HuH-7.5 (cell line): Measurements from ENCODE around the gene GAL.

Experiments used
- DNase-seq: peaks from one replicate; pipeline ENCODE4 v3.0.0; 2011; ENCODE audit warnings: low spot score

The GAL gene

DNA sequence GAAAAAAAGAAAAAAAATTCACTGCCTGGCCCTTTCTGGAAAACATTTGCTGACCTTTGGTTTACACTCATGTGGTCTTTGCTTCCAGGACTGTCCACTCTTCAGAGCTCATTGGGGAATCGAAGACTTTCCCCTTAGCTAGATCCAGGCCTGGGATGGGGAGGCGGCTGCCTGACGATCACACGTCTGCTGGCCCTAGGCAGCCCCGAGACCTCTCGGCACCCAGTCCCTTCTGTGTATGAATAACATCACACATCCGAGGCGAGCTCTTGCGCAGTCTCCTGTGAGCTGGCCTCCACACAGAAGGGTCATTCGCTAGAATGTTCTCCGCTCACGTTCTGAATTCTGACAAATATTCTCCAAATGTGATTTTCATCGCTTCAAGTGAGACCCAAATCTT is 25.7 kb upstream of the GAL start:
- no peak for DNase-seq

GRCh38 chr11:68659158-68659921 is 25.0 kb upstream of the GAL start:
- no peak for DNase-seq

DNA sequence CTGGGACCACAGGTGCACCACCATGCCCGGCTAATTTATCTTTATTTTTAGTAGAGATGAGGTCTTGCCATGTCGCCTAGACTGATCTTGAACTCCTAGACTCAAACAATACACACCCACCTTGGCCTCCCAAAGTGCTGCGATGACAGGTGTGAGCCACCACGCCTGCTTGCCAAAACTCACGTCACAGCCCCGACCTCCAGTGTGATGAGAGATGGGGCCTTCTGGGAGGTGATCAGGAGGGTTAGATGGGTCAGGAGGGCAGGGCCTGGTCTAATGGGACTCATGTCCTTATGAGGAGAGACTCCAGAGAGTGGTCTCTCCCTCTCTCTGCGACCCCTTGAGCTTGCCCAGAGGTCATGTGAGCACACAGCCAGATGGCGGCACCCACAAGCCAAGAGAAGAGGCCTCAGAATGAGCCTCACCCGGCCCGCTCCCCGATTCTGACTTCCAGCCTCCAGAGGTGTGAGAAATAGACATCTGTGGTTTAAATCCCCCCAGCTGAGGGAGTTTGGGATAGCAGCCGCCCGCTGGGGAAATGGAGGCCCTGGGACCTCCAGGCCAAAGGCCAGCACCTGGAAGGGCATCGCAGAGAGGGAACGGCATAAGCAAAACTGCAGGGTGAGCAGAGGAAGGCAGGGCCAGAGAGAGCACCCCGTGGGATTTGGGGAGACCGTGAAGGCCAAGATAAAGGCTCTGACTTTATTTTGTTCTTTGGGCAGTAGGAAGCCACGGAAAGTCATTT is 24.1 kb upstream of the GAL start:
- no peak for DNase-seq

DNA sequence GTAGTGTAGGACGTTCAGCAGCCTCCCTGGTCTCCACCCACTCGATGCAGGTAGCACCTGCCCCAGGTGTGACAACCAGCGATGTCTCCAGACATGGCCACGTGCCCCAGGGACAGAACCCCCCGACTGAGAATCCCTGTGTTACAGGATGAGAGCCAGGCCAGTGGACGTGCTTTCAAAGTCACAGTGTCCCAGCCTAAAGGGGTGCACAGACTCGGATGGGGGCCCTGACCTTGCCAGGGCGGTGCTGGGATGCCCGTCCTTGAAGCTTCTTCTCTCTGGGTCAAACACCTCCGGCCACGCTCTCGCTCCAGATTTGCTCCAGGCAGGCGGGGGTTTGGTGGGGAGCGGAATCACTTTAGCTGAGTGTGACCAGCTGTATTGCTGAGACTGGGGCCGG is 23.3 kb upstream of the GAL start:
- no peak for DNase-seq

DNA sequence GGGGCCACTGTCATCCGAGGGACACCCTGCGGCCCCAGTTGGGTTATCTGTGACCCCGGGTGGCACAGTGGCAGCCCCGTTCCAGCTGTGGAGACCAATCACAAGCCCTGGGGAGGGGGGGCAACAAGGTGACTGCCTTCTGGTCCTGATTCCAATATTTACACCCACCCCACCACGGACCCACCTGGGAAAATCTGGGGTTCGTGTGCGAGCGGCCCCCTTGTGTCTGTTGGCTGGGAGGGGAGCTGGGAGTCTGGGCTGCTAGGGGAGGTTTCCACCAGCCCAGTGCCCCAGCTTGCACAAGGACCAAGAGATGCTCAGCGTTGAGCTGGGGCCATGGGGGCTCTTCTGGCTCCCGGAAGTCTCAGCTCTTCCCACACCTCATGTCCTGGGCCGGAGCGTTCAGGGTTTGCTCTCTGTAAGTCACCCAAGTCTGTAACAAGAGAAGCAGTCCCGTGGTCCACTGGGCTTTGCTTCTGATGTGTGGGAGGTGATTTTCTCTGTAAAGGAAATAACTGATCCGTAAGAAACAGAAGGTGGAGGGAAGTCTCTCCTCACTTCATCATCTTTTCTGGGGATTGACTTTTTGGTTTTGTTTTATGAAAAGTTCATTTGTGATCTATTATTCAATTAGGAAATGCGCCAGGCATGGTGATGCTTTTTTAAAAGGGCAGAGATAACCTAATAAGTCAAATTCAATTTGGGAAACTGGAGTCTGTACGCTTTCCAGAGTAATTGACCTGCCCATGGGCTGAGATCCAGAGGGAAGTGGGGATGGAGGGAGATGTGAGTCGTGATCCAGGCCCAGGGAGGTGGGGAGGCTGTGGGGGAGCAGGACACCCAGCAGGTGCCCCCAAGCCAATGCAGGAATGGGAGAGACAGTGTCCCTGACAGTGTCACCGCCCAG is 22.4 kb upstream of the GAL start:
- no peak for DNase-seq

DNA sequence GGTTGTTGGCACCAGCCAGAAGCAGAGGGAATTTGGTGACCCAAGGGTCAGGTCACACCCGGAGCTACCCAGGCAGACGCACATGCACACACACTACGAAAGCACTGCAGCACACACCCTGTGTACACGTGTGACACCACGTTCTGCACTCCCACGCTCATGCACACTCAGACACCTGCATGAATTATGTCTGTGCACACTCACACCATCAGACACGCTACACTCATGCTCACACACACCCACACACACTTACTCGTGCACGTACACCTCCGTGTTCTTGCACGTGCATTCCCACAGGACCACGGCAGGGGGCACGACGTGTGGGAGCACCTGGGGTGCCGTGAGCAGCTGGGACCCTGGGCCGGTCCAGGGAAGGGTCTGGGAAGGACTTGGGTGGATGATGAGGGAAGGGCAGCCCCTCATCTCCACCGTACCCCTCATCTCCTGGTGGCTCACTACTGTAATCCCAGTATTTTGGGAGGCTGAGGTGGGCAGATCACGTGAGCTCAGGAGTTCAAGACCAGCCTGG is 20.8 kb upstream of the GAL start:
- no peak for DNase-seq

GRCh38 chr11:68664141-68664540 is 20.2 kb upstream of the GAL start:
- no peak for DNase-seq

- DNase-seq = no peak
Measured at GRCh38 chr11:68664906-68665305, 19.4 kb upstream of the GAL start.

GRCh38 chr11:68665436-68665835 is 18.9 kb upstream of the GAL start:
- DNase-seq = no peak

GRCh38 chr11:68666849-68667248 is 17.5 kb upstream of the GAL start:
- DNase-seq = no peak

GRCh38 chr11:68667511-68668500 is 16.5 kb upstream of the GAL start:
- DNase-seq = no peak

GRCh38 chr11:68669301-68670090 is 14.8 kb upstream of the GAL start:
- no peak for DNase-seq

DNA sequence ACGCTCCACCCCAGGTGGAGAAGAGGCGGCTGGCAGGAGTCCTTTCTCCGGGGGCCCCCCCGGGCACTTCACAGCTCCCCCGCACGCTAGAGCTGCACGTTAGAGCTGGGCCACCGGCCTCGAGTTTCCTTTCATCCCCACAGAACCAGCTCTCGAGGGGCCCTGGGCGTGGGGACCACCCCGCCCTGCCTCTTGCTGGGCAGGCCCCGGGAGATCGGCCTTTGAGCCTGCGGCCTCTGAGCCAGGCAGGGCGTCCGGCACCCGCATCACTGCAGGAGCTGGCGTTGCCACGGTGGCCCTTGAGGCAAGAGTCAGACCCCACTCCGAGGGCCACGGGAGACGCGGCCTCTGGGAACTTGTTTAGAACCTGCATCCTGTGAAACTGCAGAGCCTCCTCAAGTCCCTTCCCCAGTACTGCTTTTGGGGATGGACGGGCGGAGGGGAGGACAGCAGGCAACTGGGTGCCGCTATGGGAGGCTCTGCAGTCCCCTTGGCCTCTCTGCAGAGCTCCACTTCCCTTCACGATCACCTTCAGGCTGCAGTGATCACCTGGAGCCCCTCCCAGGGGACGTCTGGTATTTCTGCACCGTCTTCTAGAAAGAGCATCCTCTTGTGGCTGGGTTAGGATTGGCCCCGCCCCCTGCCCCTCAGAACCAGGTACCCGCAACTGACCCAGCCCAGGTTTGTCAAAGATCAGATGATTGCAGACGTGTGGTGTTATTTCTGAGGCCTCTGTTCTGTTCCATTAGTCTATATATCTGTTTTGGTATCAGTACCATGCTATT is 13.9 kb upstream of the GAL start:
- no peak for DNase-seq

GRCh38 chr11:68673306-68673945 is 10.9 kb upstream of the GAL start:
- DNase-seq = no peak

GRCh38 chr11:68673991-68674390 is 10.4 kb upstream of the GAL start:
- DNase-seq = no peak

DNA sequence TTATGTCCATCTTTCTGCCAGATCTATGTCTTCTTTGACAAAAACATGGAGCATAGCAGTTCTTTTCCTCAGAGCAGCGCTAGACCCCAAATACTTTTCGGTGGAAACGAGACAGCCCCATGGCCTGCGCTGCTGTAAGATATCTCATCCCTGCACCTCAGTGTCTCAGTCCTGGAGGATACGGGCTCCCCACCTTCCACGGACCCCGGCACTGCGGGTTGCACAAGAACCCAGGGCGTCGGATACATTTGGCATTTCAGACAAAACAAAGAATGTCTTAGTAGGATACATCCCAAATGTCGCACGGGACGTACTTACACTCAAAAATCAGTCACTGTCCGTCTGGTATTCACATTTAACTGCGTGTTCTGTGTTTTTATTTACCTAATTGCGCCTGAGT is 9.9 kb upstream of the GAL start:
- DNase-seq = no peak

- DNase-seq = no peak
Measured at GRCh38 chr11:68677432-68677831, 6.9 kb upstream of the GAL start.

DNA sequence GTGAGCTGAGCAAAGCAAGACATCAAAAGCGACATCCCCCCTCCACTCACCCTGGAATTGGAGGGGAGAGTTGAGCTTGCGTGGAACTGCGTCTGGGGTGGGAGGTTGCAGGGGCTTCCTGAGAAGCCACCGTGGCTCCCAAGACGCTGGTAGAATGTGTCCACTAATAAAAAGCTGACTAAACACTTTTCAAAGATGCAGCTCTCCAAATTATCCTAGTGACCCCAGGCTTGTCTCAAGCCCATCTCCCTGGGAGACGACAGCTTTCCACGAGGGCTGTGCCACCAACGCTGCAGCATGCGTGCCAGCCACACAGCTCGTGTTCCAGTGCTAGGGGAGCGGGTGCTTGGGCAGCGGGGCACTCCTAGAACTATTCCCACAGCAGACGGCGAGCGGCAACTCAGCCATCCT is 6.3 kb upstream of the GAL start:
- no peak for DNase-seq
